ENCODE data around the gene KMT2C. TPM values are rescaled to one million over a fixed set of nuclear protein-coding genes. Genes with fewer than 3 reads are reported as not detected.

The KMT2C gene
- total RNA-seq, 1 donor: 39.7 TPM

DNA sequence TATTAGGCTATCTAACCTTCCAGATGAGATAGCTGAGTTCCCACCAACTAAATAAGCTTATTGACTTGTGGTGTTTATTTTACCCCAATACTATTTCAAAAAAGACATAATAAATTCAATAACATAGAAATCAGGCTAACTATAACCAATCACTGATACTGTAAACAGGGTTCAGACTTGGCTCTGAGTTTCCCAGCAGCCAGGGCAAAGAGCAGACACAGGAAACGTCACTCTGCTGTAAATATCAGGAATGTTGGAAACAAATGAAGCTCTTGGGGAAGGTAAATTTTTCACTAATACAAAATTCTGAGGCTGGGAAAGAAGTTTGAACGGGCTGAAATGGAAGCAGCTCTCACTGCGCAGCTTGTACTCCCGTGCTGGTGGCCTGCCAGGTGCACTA is 295.7 kb downstream of the KMT2C start:
- DNase-seq (ENCODE audit: low read depth): no peak
- no peak overlapping the region for H3K4me3 ChIP-seq (ENCODE audit: low read depth, low read length)
- TF ChIP-seq, protein P1, sequence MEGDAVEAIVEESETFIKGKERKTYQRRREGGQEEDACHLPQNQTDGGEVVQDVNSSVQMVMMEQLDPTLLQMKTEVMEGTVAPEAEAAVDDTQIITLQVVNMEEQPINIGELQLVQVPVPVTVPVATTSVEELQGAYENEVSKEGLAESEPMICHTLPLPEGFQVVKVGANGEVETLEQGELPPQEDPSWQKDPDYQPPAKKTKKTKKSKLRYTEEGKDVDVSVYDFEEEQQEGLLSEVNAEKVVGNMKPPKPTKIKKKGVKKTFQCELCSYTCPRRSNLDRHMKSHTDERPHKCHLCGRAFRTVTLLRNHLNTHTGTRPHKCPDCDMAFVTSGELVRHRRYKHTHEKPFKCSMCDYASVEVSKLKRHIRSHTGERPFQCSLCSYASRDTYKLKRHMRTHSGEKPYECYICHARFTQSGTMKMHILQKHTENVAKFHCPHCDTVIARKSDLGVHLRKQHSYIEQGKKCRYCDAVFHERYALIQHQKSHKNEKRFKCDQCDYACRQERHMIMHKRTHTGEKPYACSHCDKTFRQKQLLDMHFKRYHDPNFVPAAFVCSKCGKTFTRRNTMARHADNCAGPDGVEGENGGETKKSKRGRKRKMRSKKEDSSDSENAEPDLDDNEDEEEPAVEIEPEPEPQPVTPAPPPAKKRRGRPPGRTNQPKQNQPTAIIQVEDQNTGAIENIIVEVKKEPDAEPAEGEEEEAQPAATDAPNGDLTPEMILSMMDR (IDR thresholded peaks at IDR 0.05; ENCODE audit: insufficient read depth, low read depth, low read length): no peak

DNA sequence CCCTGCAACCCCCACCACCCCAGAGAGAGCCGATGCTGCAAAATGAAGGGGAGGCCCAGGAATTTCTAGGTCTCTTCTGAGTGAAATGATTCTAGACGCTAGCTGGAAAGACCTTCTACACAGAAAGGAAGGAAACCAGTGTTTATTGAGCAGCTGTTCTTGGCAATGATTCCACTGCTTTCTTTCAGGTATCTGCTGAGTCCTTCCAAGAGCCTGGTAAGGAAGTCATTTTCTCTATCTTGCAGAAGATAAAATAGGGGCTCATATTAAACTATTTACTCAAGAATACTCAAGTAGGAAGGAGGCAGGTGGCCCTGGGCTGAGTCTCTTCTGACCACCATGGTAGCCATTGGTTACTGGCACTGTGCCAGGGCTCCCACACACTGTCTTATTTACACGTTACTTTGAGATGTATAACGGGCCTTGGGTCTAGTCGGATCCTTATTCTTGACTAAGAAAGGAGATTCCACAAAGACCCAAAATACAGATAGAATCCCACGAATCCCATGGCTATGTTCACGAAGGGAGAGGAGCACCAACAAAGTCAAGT is 298.3 kb downstream of the KMT2C start:
- no peak for DNase-seq (ENCODE audit: low read depth)
- H3K4me3 ChIP-seq (ENCODE audit: low read depth, low read length): no peak overlapping the region
- TF ChIP-seq, protein P1 (IDR thresholded peaks at IDR 0.05; ENCODE audit: insufficient read depth, low read depth, low read length): no peak

- peak; percentile 85 for DNase-seq (ENCODE audit: low read depth)
- H3K4me3 ChIP-seq (ENCODE audit: low read depth, low read length): peak overlapping the region; percentile 27
- TF ChIP-seq, protein P1 (IDR thresholded peaks at IDR 0.05; ENCODE audit: insufficient read depth, low read depth, low read length): no peak
Observed at GRCh38 chr7:152136686-152137085, 299.1 kb downstream of the KMT2C start.

- no peak for DNase-seq (ENCODE audit: low read depth)
- no peak overlapping the region for H3K4me3 ChIP-seq (ENCODE audit: low read depth, low read length)
- TF ChIP-seq, protein P1 (IDR thresholded peaks at IDR 0.05; ENCODE audit: insufficient read depth, low read depth, low read length): no peak
Observed at GRCh38 chr7:152133804-152134203, 302.0 kb downstream of the KMT2C start.

DNA sequence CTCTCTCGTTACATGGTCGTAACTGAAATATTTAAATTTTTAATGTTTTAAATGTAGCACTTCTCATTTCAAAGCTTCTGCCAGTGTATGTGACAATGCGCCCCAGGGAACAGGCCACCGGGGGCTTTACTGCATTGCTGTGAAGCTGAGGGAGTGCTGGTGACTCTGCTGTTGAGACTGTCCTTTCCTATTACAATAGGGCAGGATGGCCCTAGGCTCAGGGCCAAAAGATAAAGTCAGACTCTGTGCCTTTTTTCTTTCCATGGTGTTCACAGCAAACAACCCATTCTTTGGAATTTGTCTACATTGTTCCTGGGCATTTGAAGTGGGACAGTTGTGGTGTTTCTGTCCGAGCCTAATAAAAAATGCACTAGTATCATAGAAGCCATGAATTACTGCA is 303.0 kb downstream of the KMT2C start:
- no peak overlapping the region for H3K4me3 ChIP-seq (ENCODE audit: low read depth, low read length)
- DNase-seq (ENCODE audit: low read depth): no peak
- TF ChIP-seq, protein P1 (IDR thresholded peaks at IDR 0.05; ENCODE audit: insufficient read depth, low read depth, low read length): no peak

DNA sequence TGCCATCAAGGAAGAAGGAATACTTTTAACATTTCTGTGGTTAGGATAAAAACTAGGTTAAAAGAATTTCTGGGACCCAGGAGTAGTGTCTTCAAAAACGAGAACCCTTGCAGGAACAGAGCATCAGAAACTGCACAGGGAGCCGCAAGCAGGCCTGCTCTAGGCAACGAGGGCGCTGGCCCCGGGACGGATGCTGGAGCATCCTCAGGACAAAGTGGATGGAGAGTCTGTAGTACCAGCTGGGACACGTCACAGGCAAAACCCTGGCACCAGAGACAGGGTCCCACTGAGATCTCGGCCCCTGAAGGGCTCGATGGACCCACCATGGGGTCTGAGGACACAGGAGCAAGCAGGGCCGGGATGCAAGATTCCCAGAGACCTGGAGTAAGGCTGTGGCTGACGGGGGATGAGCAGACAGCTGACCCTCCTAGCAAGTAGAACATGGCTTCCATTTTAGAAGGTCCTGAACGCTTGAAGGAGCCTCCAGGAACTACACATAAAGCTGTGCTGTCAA is 303.8 kb downstream of the KMT2C start:
- TF ChIP-seq, protein P1 (IDR thresholded peaks at IDR 0.05; ENCODE audit: insufficient read depth, low read depth, low read length): no peak
- no peak for DNase-seq (ENCODE audit: low read depth)

More for the DNA sequence above, 303.8 kb downstream of the KMT2C start:
- H3K4me3 ChIP-seq (ENCODE audit: low read depth, low read length): no peak overlapping the region
